Esophagus squamous epithelium (tissue), 5 donors: ENCODE data around the gene ANO6. TPM values are rescaled to one million over a fixed set of nuclear protein-coding genes. Genes with fewer than 3 reads are reported as not detected.

ENCODE experiments used
- DNase-seq: peaks from one replicate; lab custom pipeline; 2025; lab: John Stamatoyannopoulos, UW
- H3K27ac ChIP-seq, 4 donors: fragments of 200-600 bp; sonication (generic); one replicate each; pipeline ENCODE4 v1.5.1; 2016 to 2019; ENCODE audit warnings: mild to moderate bottlenecking in 1 of 4
- H3K27me3 ChIP-seq, 4 donors: fragments of 200-600 bp; sonication (generic); 1 replicate in 3 of 4; 2 replicates in 1 of 4; pipeline versions ENCODE4 v1.5.1 to v1.6.0; 2017 to 2021; ENCODE audit warnings: antibody characterized with exemption in 1 of 4
- H3K36me3 ChIP-seq, 3 donors: fragments of 200-600 bp; sonication (generic); one replicate each; pipeline ENCODE4 v1.5.1; 2016 to 2019
- H3K4me1 ChIP-seq, 3 donors: fragments of 200-600 bp; sonication (generic); one replicate each; pipeline ENCODE4 v1.5.1; 2017 to 2019
- H3K4me3 ChIP-seq, 4 donors: fragments of 200-600 bp; sonication (generic); 1 replicate in 3 of 4; 2 replicates in 1 of 4; pipeline ENCODE4 v1.5.1; 2016 to 2019; ENCODE audit warnings: mild to moderate bottlenecking in 2 of 4, moderate library complexity in 1 of 4
- H3K9me3 ChIP-seq, 3 donors: fragments of 200-600 bp; sonication (generic); one replicate each; pipeline ENCODE4 v1.5.1; 2016 to 2019
- POLR2A ChIP-seq, 4 donors: fragments of 450-650 bp; IDR thresholded peaks; one replicate each; pipeline ENCODE4 v1.6.1; 2017; ENCODE audit warnings: antibody characterized with exemption in 4 of 4, mild to moderate bottlenecking in 4 of 4, moderate library complexity in 3 of 4
- WGBS, 2 donors: methylation state at CpG; one replicate each; pipeline ENCODE4 v1.1.5; 2018; 5-methylcytosine and 5-hydroxymethylcytosine counted together
- intact Hi-C: fragments of 100-400 bp; cut with DNase I; formaldehyde crosslinking; loops from one replicate; pipeline ENCODE4 v1.15.0; 2022
- total RNA-seq, 4 donors: library from RNA; depleted of rRNA; stranded (reverse); fragments of >200 nt; gene quantifications; one replicate each; pipeline ENCODE4 v1.1.0, GENCODE V29; 2016
- TF ChIP-seq, protein P1 (sequence below), 6 experiments: fragments of 450-650 bp in 4 of 6; fragments of 200-600 bp in 2 of 6; sonication (generic) in 2 of 6; IDR thresholded peaks; one replicate each; pipeline ENCODE4 v1.5.1; 2016 to 2019; ENCODE audit warnings: antibody characterized with exemption in 6 of 6, mild to moderate bottlenecking in 4 of 6, moderate library complexity in 4 of 6
- donor health status: DM: yes; HTN: yes; CAD: no.

The ANO6 gene
- total RNA-seq, 4 donors from 2014 or later: 13.0 to 40.8 (median 25.1) TPM

DNA sequence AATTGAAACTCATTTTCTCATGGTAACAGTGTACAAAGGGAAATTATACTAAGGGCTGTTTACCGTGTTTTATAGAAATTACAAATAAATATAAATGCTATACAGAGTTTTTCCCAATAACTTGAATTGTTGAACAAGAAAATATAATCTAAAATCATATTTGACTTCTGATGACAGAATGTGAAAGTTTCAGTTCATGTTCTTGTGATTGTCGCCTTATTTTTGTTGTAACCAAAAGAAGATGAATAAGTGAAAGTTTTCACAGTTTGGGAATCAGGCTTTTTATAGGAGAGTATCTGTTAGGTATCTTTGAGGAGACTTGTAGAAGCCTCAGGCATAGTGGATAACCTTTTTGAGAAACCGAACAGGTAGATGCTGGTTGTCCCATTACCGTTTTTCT, 28.1 kb downstream of the ANO6 start:
- DNase-seq: no peak
- WGBS, 2 donors: 77 to 83% methylated on average over 4 of the region's 4 CpGs
- no peak overlapping the region for H3K4me3 ChIP-seq
- no peaks in the 10 kb centered on the region for H3K9me3 ChIP-seq
- peak overlapping the region in 3 of 4 donors; percentile 20 to 72 (median 48) for H3K27ac ChIP-seq
- TF ChIP-seq POLR2A (IDR thresholded peaks at IDR 0.05): no peak
- TF ChIP-seq, protein P1, sequence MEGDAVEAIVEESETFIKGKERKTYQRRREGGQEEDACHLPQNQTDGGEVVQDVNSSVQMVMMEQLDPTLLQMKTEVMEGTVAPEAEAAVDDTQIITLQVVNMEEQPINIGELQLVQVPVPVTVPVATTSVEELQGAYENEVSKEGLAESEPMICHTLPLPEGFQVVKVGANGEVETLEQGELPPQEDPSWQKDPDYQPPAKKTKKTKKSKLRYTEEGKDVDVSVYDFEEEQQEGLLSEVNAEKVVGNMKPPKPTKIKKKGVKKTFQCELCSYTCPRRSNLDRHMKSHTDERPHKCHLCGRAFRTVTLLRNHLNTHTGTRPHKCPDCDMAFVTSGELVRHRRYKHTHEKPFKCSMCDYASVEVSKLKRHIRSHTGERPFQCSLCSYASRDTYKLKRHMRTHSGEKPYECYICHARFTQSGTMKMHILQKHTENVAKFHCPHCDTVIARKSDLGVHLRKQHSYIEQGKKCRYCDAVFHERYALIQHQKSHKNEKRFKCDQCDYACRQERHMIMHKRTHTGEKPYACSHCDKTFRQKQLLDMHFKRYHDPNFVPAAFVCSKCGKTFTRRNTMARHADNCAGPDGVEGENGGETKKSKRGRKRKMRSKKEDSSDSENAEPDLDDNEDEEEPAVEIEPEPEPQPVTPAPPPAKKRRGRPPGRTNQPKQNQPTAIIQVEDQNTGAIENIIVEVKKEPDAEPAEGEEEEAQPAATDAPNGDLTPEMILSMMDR (IDR thresholded peaks at IDR 0.05): no peak
- intact Hi-C loops: no loop called here
- peaks cover 0 to 15% (median 8%) of the 10 kb centered on the region in 3 donors for H3K4me1 ChIP-seq
- H3K36me3 ChIP-seq: no peaks in the 10 kb centered on the region
- no peaks in the 10 kb centered on the region for H3K27me3 ChIP-seq

DNA sequence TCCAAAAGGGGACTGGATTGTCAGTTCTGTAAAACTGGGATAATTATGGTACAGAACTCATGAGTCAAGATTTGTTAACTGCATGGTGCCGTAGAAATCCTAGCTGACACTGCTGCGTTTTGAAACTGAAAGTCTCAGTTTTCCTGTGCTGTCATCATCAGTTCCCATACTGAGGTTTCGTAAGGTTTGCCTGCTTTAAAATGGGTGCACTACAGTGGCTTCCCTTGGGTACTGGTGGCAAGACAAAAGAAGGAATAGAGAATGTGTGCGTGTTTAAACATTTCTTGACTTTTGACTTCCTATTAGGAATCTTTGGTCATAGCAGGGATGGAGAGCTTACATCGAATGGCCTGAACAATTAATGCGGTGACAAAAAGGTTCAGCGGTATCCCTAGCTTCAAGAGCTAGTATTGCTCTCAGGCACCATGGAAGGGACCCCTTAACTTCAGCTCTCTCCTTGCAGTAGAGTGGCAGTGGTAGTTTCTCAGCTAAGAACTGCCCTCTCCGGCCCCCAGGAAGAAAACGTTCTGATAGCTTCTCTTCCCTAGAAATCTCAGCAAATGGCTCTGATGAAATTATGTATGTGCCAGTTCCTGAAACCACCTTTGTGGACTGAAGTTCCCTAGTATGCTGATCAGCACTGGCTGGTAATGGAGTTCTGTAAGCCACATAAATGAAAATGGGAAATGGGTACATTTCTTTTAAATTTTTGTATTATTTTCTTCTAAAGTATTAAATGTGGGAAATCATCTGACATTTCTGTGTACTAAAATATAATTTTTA, 28.9 kb downstream of the ANO6 start:
- intact Hi-C loops: no loop called here
- H3K4me3 ChIP-seq: peak overlapping the region in 1 of 4 donors; percentile 37
- no peak for TF ChIP-seq POLR2A (IDR thresholded peaks at IDR 0.05)
- TF ChIP-seq, protein P1 (IDR thresholded peaks at IDR 0.05): peak in 2 of 6 experiments; percentile 6 to 14
- H3K9me3 ChIP-seq: no peaks in the 10 kb centered on the region
- 64 to 77% methylated on average over 9 of the region's 9 CpGs for WGBS, 2 donors
- H3K4me1 ChIP-seq: peaks cover 0 to 15% (median 8%) of the 10 kb centered on the region in 3 donors
- H3K27ac ChIP-seq: peak overlapping the region in 3 of 4 donors; percentile 20 to 72 (median 48)
- no peaks in the 10 kb centered on the region for H3K36me3 ChIP-seq
- no peaks in the 10 kb centered on the region for H3K27me3 ChIP-seq
- DNase-seq: no peak

DNA sequence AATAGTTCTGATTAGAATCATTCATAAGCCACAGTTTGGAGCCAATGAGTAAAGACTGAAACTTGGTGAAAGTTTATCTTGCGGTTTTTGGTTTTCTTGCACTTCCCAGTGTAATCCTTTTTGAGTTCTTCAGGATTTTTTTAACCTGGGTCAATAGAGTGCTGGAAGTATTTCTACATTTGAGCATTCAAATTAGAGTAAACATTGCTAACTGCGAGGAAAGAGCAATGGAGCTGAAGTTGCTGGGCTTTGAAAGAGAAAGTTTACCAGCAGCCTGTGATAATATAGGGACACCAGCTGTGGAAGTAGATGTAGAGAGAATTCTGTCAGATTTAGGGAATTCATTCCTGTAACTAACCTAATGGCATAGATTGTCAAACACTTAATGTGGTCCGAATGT, 30.3 kb downstream of the ANO6 start:
- 61 to 81% methylated on average over 3 of the region's 3 CpGs for WGBS, 2 donors
- no peak for DNase-seq
- H3K9me3 ChIP-seq: no peaks in the 10 kb centered on the region
- no peak overlapping the region for H3K27ac ChIP-seq
- no peak for TF ChIP-seq POLR2A (IDR thresholded peaks at IDR 0.05)
- TF ChIP-seq, protein P1 (IDR thresholded peaks at IDR 0.05): no peak
- intact Hi-C loops: no loop called here
- no peaks in the 10 kb centered on the region for H3K36me3 ChIP-seq
- H3K4me3 ChIP-seq: no peak overlapping the region
- no peaks in the 10 kb centered on the region for H3K27me3 ChIP-seq
- peaks cover 0 to 15% (median 8%) of the 10 kb centered on the region in 3 donors for H3K4me1 ChIP-seq

DNA sequence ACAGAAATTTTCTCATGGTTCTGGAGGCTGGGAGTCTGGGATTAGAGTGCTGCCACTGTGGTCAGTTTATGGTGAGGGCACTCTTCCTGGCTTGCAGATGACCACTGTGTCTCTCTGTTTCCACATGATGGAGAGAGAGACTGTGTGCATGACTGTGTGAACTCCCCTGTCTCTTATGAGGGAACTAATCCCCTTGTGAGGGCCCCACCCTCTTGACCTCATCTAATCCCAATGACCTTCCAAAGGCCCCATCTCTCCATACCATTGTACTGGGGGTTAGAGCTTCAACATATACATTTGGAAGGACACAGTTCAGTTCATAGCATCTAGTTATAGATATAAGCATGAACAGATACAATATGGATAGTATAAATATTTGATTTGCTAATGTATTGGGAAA, 31.7 kb downstream of the ANO6 start:
- TF ChIP-seq, protein P1 (IDR thresholded peaks at IDR 0.05): no peak
- TF ChIP-seq POLR2A (IDR thresholded peaks at IDR 0.05): no peak
- H3K27ac ChIP-seq: no peak overlapping the region
- intact Hi-C loops: no loop called here
- H3K27me3 ChIP-seq: no peaks in the 10 kb centered on the region
- DNase-seq: no peak
- peaks cover 0 to 9% (median 3%) of the 10 kb centered on the region in 3 donors for H3K4me1 ChIP-seq
- no peaks in the 10 kb centered on the region for H3K9me3 ChIP-seq
- H3K4me3 ChIP-seq: no peak overlapping the region
- H3K36me3 ChIP-seq: no peaks in the 10 kb centered on the region

DNA sequence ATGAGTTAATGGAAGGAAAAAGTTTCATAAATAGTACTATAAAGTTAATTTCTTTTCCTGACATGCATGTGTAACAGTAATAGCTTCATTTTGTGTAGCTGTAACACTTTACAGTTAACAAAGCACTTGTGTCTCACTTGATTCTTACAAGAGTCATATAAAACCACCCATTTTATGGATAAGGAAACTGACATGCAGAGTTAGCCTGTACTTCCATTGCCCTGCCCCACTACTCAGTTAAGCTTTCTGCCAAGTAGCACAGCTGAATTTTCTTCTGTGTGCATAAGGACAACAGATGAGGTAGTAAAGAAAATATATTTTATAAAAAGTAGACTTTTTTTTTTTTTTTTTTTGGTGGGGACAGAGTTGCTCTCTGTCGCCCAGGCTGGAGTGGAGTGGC, 32.2 kb downstream of the ANO6 start:
- H3K27me3 ChIP-seq: no peaks in the 10 kb centered on the region
- WGBS, 2 donors: 100% methylated on average over 1 of the region's 1 CpG
- no peaks in the 10 kb centered on the region for H3K36me3 ChIP-seq
- no peak for DNase-seq
- no peaks in the 10 kb centered on the region for H3K9me3 ChIP-seq
- TF ChIP-seq, protein P1 (IDR thresholded peaks at IDR 0.05): no peak
- TF ChIP-seq POLR2A (IDR thresholded peaks at IDR 0.05): no peak
- H3K4me1 ChIP-seq: peaks cover 0 to 9% (median 3%) of the 10 kb centered on the region in 3 donors
- H3K27ac ChIP-seq: no peak overlapping the region
- intact Hi-C loops: no loop called here
- H3K4me3 ChIP-seq: no peak overlapping the region
